NCI-H1417 treated with DMSO at 0.1 percent for 48 hours (cell line): ENCODE measurements around the gene PUS1.
"Not testable (repeated sequence)": the region's sequence is repeated elsewhere in the genome, so short reads cannot be mapped to it uniquely, and the experiment has no call there.

Experiments used
- DNase-seq: peaks from one replicate; lab custom pipeline; 2025; lab: John Stamatoyannopoulos, UW

The PUS1 gene

GRCh38 chr12:131928711-131929580 lies at the start of gene PUS1:
PUS1 (plus strand) TSS chr12:131929276; CDS start chr12:131929723, 447 bp downstream.
- DNase-seq: peak; percentile 84

DNA sequence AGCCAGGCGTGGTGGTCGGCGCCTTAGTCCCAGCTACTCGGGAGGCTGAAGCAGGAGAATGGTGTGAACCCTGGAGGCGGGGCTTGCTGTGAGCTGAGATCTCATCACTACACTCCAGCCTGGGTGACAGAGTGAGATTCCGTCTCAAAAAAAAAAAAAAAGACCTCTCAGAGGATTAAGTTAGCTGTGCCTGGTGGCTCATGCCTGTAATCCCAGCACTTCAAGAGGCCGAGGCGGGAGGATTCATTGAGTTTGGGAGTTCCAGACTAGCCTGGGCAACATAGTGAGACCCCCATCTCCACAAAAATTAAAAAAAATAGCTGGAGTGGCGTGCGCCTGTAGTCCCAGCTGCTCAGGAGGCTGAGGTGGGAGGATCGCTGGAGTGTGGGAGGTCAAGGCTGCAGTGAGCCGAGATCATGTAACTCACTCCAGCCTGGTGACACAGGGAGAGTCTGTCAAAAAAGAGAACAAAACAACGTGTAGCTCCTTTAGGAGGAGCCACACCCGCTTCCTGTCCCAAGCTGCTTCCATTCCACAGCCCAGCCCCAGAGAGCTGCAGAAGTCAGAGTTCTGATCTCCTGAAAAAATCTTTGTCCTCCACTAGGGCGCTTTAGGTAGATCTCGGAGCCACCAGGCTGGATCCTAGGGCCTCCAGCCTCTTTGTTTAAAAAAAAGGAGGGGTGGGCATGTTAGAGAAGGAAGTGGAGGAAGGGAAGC lies 46.1 kb upstream of the PUS1 start:
- no peak for DNase-seq

DNA sequence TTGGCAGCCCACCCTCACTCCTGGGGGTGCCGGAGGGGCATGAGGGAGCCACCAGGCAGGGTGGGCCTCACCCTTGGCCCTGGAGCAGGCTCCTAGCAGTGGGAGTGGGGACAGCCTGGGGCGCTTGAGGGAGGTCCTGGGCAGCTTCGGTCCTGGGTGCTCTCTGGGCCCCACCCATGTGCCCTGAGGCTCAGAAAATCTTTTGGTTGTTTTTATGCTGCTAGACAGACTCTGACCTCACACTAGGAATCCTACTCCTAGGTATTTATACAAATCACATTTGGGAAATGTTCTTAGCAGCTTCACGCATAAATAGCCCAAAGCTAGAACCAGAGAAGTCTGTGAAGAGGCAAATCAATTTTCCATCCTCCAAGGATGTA lies 45.6 kb upstream of the PUS1 start:
- no peak for DNase-seq

DNA sequence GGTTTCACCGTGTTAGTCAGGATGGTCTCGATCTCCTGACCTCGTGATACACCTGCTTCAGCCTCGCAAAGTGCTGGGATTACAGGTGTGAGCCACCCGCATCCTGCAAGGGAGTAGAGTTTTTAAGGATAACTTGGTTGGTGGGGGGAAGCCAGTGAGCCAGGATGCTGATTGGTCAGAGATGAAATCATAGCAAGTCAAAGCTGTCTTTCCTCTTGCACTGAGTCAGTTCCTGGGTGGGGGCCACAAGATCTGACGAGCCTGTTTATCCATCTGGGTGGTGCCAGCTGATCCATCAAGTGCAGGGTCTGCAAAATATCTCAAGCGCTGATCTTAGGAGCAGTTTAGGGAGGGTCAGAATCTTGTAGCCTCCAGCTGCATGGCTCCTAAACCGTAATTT lies 44.0 kb upstream of the PUS1 start:
- DNase-seq: not testable (repeated sequence)

DNA sequence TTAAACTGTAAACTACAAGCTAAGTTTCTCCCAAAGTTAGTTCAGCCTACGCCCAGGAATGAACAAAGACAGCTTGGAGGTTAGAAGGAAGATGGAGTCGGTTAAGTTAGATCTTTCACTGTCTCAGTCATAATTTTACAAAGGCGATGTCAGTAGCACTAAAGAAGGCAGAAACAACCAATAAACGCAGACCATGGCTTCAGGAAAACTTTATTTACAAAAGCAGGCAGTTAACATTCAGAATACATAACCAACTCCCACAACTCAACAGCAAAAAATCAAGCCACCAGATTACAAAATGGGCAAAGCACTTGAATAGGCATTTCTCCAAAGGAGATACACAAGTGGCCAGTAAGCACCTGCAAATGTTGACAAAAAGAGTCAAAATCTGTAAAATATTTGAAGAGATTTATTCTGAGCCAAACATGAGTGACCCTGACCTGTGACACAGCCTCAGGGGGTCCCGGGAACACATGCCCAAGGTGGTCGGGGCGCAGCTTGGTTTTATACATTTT lies 43.5 kb upstream of the PUS1 start:
- DNase-seq: no peak

DNA sequence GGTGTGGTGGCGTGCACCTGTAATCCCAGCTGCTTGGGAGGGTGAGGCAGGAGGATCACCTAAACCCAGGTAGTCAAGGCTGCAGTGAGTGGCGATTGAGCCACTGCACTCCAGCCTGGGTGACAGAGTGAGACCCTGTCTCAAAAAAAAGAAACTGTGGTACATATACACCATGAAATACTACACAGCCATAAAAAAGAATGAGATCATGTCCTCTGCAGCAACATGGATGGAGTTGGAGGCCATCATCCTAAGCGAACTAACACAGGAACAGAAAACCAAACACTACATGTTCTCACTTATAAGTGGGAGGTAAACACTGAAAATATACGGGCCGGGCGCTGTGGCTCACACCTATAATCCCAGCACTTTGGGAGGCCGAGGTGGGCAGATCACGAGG lies 37.4 kb upstream of the PUS1 start:
- not testable (repeated sequence) for DNase-seq

DNA sequence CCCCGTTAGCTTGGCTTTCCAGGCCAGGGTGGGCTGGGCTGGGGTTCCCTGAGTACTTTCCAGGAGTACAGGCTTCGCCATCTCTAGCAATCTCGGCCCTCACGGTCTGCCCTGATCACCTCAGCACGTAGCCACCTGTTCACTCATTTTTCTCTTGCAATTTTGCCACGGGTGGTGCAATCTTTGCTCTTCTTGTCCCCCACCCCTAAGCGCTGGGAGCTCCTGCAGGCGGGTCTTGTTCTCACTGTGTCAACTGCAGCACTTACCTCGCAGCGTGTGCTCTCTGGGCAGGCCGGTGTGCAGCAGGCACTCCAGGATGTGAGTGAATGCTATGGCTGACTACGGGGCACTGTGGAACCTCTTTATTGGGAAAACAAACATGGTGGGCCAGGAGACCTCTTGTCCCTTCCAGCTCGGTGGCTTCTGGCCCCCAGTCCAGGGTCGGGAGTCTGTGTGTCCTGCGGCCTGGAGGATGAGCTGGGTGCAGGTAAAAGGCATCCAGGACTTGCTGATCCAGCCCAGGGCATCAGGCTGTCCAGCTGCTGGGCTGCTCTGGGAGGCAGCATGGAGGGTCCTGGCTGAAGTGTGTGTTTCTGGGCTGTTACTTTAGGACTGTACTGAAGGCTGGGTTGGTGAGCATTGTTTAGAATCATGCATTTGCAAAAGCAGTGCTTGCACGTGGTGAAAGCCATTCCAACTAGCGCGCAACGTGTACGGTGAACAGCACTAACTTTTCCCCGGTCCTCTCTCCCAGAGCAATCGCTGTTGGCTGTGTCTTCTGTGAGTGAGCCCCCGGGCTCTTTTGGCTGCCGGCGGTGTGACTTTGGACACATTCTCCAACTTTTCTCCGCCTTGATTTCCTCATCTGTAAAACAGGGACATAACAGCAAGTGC lies 36.1 kb upstream of the PUS1 start:
- no peak for DNase-seq

- DNase-seq: no peak
Measured at GRCh38 chr12:131893605-131894312, 35.3 kb upstream of the PUS1 start.

DNA sequence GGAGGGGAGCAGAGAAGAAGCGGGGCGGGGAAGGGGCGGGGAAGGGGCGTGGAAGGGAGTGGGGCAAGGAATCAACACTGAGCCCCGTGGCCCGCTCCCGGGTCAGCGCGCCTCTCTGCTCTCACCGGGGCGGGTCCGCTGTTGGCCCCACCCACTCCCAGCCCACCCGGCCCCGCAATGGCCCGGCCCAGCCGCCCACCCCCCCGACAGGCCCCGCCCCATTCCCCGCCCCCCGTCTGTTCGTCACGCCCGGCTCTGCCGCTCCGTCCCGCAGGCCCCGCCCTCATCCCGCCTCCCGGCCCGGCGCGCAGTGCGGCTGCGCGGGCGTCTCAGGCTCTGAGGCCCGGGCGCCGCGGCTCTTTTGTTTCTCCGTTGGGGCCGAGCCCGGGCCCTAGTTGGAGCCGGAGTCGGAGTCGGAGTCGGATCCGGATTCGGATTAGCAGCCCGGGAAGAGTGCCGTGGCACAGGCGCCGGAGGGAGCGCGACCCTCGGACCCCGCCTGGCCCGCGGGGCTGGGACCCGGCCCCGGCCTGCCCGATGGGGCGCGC lies 34.7 kb upstream of the PUS1 start, which contains the start of gene ULK1:
Gene ULK1, plus strand, starts transcription at position 310 of the 548 bp plus-strand sequence. CDS start 380 bp downstream, outside the sequence.
- peak; percentile 45 for DNase-seq

DNA sequence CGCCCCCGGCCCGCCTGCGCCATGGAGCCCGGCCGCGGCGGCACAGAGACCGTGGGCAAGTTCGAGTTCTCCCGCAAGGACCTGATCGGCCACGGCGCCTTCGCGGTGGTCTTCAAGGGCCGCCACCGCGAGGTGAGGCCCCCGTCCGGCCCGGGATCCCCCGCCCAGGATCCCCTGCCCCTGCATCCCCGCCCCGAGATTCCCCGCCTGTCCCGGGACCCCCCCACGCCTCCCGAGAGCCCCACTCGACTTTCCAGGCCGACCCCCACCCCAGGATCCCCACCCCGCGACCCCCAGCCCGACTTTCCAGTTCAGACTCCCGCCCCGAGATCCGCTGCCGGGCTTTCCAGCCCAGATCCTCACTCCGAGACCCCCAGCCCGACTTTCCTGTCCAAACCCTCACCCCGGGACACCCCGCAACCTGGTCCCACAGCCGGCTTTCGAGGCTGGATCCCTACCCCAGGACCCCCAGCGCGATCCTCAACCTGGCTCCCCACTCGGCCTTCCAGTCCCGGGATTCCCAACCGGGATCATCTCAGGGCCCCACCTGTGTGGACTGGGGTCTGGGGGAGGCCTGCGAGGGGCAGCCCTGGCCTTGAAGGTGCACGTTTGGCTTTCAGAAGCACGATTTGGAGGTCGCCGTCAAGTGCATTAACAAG lies 34.0 kb upstream of the PUS1 start:
- DNase-seq: no peak

DNA sequence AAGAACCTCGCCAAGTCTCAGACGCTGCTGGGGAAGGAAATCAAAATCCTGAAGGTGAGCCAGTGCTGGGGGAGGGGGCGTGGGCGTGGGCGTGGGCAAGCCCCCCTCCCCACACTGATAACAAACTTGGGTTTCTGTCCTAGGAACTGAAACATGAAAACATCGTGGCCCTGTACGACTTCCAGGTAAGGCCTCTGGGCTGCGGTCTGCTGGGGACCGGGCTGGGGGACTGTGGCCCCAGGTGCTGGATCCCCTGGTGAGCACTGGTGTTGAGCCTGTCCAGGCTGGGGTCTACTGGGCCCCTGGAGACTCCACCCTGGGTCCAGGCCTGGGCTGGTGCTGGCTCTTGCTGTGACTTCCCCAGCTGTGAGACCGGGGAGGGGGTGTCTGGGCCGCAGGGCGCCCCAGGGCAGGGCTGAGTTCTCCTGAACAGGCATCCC lies 33.4 kb upstream of the PUS1 start:
- no peak for DNase-seq

DNA sequence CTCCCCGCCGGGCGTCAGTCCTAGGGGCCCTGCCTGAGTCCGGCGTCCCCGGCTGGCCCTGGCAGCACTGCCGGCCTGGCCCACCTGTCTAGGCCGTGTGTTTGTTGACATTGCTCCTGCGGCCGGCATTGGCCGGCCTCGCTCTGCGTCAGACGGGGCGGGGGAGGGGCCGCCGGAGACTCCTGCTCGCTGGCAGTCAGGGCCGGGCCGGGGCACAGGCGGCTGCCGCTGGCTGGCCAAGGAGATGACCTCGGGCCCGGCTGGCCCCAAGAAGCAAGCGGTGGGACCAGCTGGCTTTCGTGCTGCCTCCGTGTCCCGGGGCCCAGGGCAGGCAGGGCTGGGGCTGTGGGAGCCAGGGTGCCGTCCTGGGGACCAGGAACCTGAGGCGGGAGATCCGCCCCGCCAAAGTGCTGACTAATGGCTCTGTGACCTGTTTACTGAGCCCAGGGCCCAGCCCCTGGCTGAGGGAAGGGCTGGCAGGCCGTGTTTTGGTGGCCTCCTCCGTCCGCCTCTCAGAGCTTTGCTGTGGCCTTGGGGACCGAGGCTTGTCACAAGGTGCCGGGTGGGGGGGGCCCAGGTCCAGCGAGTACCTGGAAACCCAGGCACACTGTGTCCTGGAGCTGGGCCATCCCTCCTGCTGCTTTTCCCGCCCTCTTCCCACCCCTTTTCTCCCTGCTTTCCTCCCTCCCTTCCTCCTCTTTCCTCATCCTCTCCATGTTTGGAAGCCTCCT lies 32.8 kb upstream of the PUS1 start:
- peak; percentile 27 for DNase-seq

- no peak for DNase-seq
Measured at GRCh38 chr12:131896811-131897270, 32.2 kb upstream of the PUS1 start.

GRCh38 chr12:131897276-131897675 lies 31.8 kb upstream of the PUS1 start:
- DNase-seq: no peak

DNA sequence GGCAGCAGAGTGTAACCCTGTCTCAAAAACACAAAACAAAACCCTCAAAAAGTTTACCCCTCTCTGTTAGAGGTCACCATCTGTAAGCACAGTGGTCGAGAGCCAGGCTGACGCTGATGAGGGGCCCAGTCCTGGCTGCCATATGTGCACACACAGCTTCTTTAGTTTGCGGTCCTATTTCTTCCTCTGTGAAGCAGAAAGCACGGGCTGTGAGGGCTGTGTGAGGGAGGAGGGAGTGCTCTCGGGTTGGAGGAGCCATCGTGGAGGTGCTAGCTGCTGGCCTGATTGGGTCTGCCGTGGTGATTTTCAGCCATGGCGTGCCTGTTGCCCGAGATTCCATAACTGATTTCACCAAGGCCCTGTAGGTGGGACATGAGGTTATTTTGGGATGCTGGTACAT lies 31.2 kb upstream of the PUS1 start:
- DNase-seq: no peak

GRCh38 chr12:131900397-131900796 lies 28.7 kb upstream of the PUS1 start:
- DNase-seq: no peak

- DNase-seq: no peak
Measured at GRCh38 chr12:131901431-131902331, 27.4 kb upstream of the PUS1 start.
